H9 (cell line): Measurements from ENCODE around the gene ABCC2. TPM values are rescaled to one million over a fixed set of nuclear protein-coding genes. Genes with fewer than 3 reads are reported as not detected.

Source experiments
- DNase-seq: peaks from one replicate; pipeline ENCODE4 v3.0.0-alpha.2; 2017
- H2AFZ ChIP-seq: one replicate; pipeline ENCODE4 v1.6.1; 2013; ENCODE audit warnings: mild to moderate bottlenecking, low read length, control low read depth, moderate library complexity
- H2AK5ac ChIP-seq: 2 replicates; pipeline ENCODE4 v1.6.1; 2013; ENCODE audit warnings: low read length, control low read depth, mixed read lengths; ENCODE audit not compliant: insufficient read length
- H2BK120ac ChIP-seq: one replicate; pipeline ENCODE4 v1.6.1; 2013; ENCODE audit warnings: low read depth, mild to moderate bottlenecking, low read length, control low read depth, inconsistent platforms; ENCODE audit not compliant: poor library complexity, severe bottlenecking
- H2BK12ac ChIP-seq: 2 replicates; pipeline ENCODE4 v1.6.1; 2013; ENCODE audit warnings: low read length, control low read depth, mixed read lengths, low read depth; ENCODE audit not compliant: insufficient read length
- H2BK15ac ChIP-seq: 2 replicates; pipeline ENCODE4 v1.6.1; 2013; ENCODE audit warnings: low read depth, low read length, control low read depth
- H2BK20ac ChIP-seq: one replicate; pipeline ENCODE4 v1.6.1; 2013; ENCODE audit warnings: low read depth, mild to moderate bottlenecking, low read length, control low read depth, inconsistent platforms; ENCODE audit not compliant: poor library complexity, severe bottlenecking
- H2BK5ac ChIP-seq: 2 replicates; pipeline ENCODE4 v1.6.1; 2013; ENCODE audit warnings: low read length, control low read depth, mixed read lengths; ENCODE audit not compliant: insufficient read length
- H3K14ac ChIP-seq: 2 replicates; pipeline ENCODE4 v1.6.1; 2013; ENCODE audit warnings: low read length, control low read depth; ENCODE audit not compliant: insufficient read depth
- H3K18ac ChIP-seq: 2 replicates; pipeline ENCODE4 v1.6.1; 2013; ENCODE audit warnings: low read depth, mild to moderate bottlenecking, mixed read lengths, low read length, control low read depth; ENCODE audit not compliant: insufficient read length
- H3K23ac ChIP-seq: 2 replicates; pipeline ENCODE4 v1.6.1; 2013; ENCODE audit warnings: low read length, control low read depth, mixed read lengths, low read depth; ENCODE audit not compliant: insufficient read length
- H3K23me2 ChIP-seq: 2 replicates; pipeline ENCODE4 v1.6.1; 2013; ENCODE audit warnings: low read depth, mild to moderate bottlenecking, mixed read lengths, low read length, control low read depth; ENCODE audit not compliant: insufficient read length, poor library complexity, severe bottlenecking
- H3K27ac ChIP-seq: 2 replicates; pipeline ENCODE4 v1.5.1; 2013; ENCODE audit warnings: low read length, control low read depth, mixed read lengths, low read depth; ENCODE audit not compliant: insufficient read length
- H3K27me3 ChIP-seq: 2 replicates; pipeline ENCODE4 v1.6.1; 2013; ENCODE audit warnings: low read length, control low read depth, inconsistent platforms; ENCODE audit not compliant: insufficient read depth
- H3K4ac ChIP-seq: 2 replicates; pipeline ENCODE4 v1.6.1; 2013; ENCODE audit warnings: low read depth, mild to moderate bottlenecking, control low read depth, inconsistent platforms, low read length, moderate library complexity
- H3K4me1 ChIP-seq: 2 replicates; pipeline ENCODE4 v1.6.1; 2013; ENCODE audit warnings: low read length, control low read depth, inconsistent platforms; ENCODE audit not compliant: insufficient read depth
- H3K4me2 ChIP-seq: 2 replicates; pipeline ENCODE4 v1.6.1; 2013; ENCODE audit warnings: low read length, control low read depth, mixed read lengths; ENCODE audit not compliant: insufficient read length, insufficient read depth
- H3K56ac ChIP-seq: 2 replicates; pipeline ENCODE4 v1.6.1; 2013; ENCODE audit warnings: low read depth, mild to moderate bottlenecking, mixed read lengths, low read length, control low read depth; ENCODE audit not compliant: insufficient read length
- H3K79me1 ChIP-seq: 2 replicates; pipeline ENCODE4 v1.6.1; 2013; ENCODE audit warnings: low read depth, mild to moderate bottlenecking, moderate library complexity, low read length, control low read depth, inconsistent platforms; ENCODE audit not compliant: insufficient read depth, poor library complexity, severe bottlenecking
- H3K79me2 ChIP-seq: 2 replicates; pipeline ENCODE4 v1.6.1; 2013; ENCODE audit warnings: low read length, control low read depth, inconsistent platforms; ENCODE audit not compliant: insufficient read depth
- H3K9ac ChIP-seq: 2 replicates; pipeline ENCODE4 v1.6.1; 2013; ENCODE audit warnings: low read length, control low read depth, mixed read lengths; ENCODE audit not compliant: insufficient read length; ENCODE audit errors: extremely low read depth
- H3K9me3 ChIP-seq: one replicate; pipeline ENCODE4 v1.6.1; 2013; ENCODE audit warnings: low read depth, low read length, inconsistent platforms; ENCODE audit not compliant: control insufficient read depth
- H3T11ph ChIP-seq: one replicate; pipeline ENCODE4 v1.6.1; 2013; ENCODE audit warnings: mild to moderate bottlenecking, low read length, control low read depth, inconsistent platforms
- H4K20me1 ChIP-seq: one replicate; pipeline ENCODE4 v1.6.1; 2013; ENCODE audit not compliant: control insufficient read depth, insufficient read length, insufficient read depth
- H4K5ac ChIP-seq: 2 replicates; pipeline ENCODE4 v1.6.1; 2013; ENCODE audit warnings: low read depth, mild to moderate bottlenecking, mixed read lengths, low read length, control low read depth; ENCODE audit not compliant: insufficient read length
- H4K8ac ChIP-seq: replicated peaks from 2 replicates; pipeline ENCODE4 v1.6.1; 2013; ENCODE audit warnings: low read length, control low read depth, mixed read lengths, low read depth; ENCODE audit not compliant: insufficient read length
- H4K91ac ChIP-seq: 2 replicates; pipeline ENCODE4 v1.6.1; 2013; ENCODE audit warnings: low read depth, mild to moderate bottlenecking, moderate library complexity, mixed read lengths, low read length, control low read depth; ENCODE audit not compliant: insufficient read length
- H3K27ac Mint-ChIP-seq, 3 experiments: 2 replicates in 2 of 3; 3 replicates in 1 of 3; pipeline ENCODE4 v1.8.0; 2020 to 2021; ENCODE audit warnings: mixed read lengths in 3 of 3, mild to moderate bottlenecking in 1 of 3, moderate library complexity in 1 of 3
- H3K27me3 Mint-ChIP-seq: 2 replicates; pipeline ENCODE4 v1.8.0; 2021; ENCODE audit warnings: low read depth, mild to moderate bottlenecking, moderate library complexity, mixed read lengths
- H3K36me3 Mint-ChIP-seq, 3 experiments: 2 replicates in 2 of 3; 3 replicates in 1 of 3; pipeline ENCODE4 v1.8.0; 2020 to 2021; ENCODE audit warnings: low read depth in 3 of 3, mixed read lengths in 3 of 3; ENCODE audit not compliant: insufficient read depth in 1 of 3
- H3K4me1 Mint-ChIP-seq, 2 experiments: 2 replicates each; pipeline ENCODE4 v1.8.0; 2020; ENCODE audit warnings: mixed read lengths in 2 of 2
- H3K4me3 Mint-ChIP-seq, 2 experiments: 2 replicates in 1 of 2; 3 replicates in 1 of 2; pipeline ENCODE4 v1.8.0; 2020 to 2021; ENCODE audit warnings: mild to moderate bottlenecking in 2 of 2, mixed read lengths in 2 of 2, moderate library complexity in 1 of 2
- H3K9me3 Mint-ChIP-seq, 2 experiments: 2 replicates in 1 of 2; 3 replicates in 1 of 2; pipeline ENCODE4 v1.8.0; 2020; ENCODE audit warnings: mild to moderate bottlenecking in 2 of 2, mixed read lengths in 2 of 2, moderate library complexity in 1 of 2
- CTCF ChIP-seq: fragments of 200-600 bp; sonication (generic); conservative IDR thresholded peaks from 3 replicates; pipeline ENCODE4 v1.8.0; 2021; ENCODE audit warnings: antibody characterized with exemption, mild to moderate bottlenecking
- WGBS: extraction: QIAGEN DNeasy Blood & Tissue Kit; methylation state at CpG from one replicate; pipeline ENCODE4 v1.1.7; 2013; ENCODE audit warnings: missing lambda C conversion rate, low lambda C conversion rate, mixed read lengths; ENCODE audit not compliant: insufficient read length; ENCODE audit errors: extremely low coverage; 5-methylcytosine and 5-hydroxymethylcytosine counted together
- total RNA-seq: library from RNA; stranded (reverse); gene quantifications from 2 replicates; pipeline ENCODE4 v1.2.1, GENCODE V29; 2021

Gene ABCC2
- total RNA-seq, 1 experiment from 2014 or later = 0.68 TPM

DNA sequence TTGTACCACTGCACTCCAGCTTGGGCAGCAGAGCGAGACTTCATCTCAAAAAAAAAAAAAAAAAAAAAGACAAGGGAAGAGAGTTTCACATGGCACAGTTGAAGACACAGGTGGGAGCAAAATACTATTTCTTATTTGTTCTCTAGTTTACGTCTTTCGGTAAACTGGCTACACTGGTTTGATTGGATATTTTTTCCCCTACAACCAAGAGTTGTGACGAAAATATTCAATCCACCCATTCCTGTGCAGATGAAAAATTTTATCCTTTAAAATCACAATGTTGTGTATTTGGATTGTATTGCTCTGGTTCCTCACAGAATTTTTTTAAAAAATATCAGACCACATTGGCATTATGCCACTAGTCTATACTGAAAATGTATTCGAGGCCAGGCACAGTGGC is 14.5 kb upstream of the ABCC2 start:
- Mint-ChIP-seq H3K9me3 (no peaks in the 10 kb centered on the region), H3K36me3 (no peaks in the 10 kb centered on the region), H3K27ac (no peak overlapping the region; a peak in 1 of 7 replicates), H3K4me3 (no peak overlapping the region), H3K27me3 (no peaks in the 10 kb centered on the region), H3K4me1 (no peaks in the 10 kb centered on the region)
- Histone ChIP-seq H4K5ac (no peak overlapping the region), H4K20me1 (no peaks in the 10 kb centered on the region), H3K23ac (no peak overlapping the region), H4K8ac (no peak overlapping the region), H3K14ac (no peak overlapping the region), H4K91ac (no peak overlapping the region), H3K4me1 (no peaks in the 10 kb centered on the region), H3K56ac (no peak overlapping the region), H2BK20ac (no peak overlapping the region), H3K9me3 (no peaks in the 10 kb centered on the region), H2BK15ac (no peak overlapping the region), H3K4me2 (no peak overlapping the region), H2BK12ac (no peak overlapping the region), H3K9ac (no peak overlapping the region), H2BK5ac (no peak overlapping the region), H3K27me3 (no peaks in the 10 kb centered on the region), H2AFZ (no peak overlapping the region), H3K18ac (no peak overlapping the region), H3T11ph (no peak overlapping the region), H3K4ac (no peak overlapping the region), H2AK5ac (no peak overlapping the region), H3K79me2 (no peaks in the 10 kb centered on the region), H3K27ac (no peak overlapping the region), H2BK120ac (no peak overlapping the region), H3K23me2 (no peaks in the 10 kb centered on the region), H3K79me1 (no peaks in the 10 kb centered on the region)
- no peak for DNase-seq
- TF ChIP-seq CTCF = no peak
- WGBS = no CpG with 5 or more reads among the region's 5 CpGs
